ENCODE data around the gene CDK11B. TPM values are rescaled to one million over a fixed set of nuclear protein-coding genes. Genes with fewer than 3 reads are reported as not detected.

The CDK11B gene
- total and polyA plus RNA-seq, 9 donors = 9.4 to 37.8 (median 34.9) TPM

DNA sequence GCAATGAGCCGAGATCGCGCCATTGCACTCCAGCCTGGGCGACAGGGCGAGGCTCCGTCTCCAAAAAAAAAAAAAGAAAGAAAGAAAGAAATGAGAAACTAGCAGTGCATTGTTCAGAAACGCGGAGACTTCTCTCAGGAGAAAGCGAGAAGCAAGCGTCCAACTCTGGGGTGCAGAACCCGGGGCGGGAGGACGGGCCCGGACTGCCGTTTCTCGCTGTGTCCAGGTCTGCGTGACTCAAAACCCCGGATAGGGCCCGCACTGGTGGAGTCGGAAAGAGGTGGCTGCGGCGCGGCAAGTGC is 43.9 kb downstream of the CDK11B start:
- WGBS (ENCODE audit: insufficient coverage) = under 1% methylated on average over 23 of the region's 23 CpGs
- Histone ChIP-seq H3K36me3 (ENCODE audit: control insufficient read depth, insufficient read depth, low read length) (peaks cover 21% of the 10 kb centered on the region), H3K9me3 (replicated peaks; ENCODE audit: control insufficient read depth, low read depth, low read length) (no peaks in the 10 kb centered on the region), H3K4me1 (ENCODE audit: control insufficient read depth, insufficient read depth, low read length) (peaks cover 45% of the 10 kb centered on the region), H3K27ac (ENCODE audit: low read length) (peak overlapping the region; percentile 71), H3K27me3 (ENCODE audit: control insufficient read depth, insufficient read depth, low read length) (no peaks in the 10 kb centered on the region), H3K4me3 (ENCODE audit: low read length) (peak overlapping the region; percentile 100)
- no peak for DNase-seq

DNA sequence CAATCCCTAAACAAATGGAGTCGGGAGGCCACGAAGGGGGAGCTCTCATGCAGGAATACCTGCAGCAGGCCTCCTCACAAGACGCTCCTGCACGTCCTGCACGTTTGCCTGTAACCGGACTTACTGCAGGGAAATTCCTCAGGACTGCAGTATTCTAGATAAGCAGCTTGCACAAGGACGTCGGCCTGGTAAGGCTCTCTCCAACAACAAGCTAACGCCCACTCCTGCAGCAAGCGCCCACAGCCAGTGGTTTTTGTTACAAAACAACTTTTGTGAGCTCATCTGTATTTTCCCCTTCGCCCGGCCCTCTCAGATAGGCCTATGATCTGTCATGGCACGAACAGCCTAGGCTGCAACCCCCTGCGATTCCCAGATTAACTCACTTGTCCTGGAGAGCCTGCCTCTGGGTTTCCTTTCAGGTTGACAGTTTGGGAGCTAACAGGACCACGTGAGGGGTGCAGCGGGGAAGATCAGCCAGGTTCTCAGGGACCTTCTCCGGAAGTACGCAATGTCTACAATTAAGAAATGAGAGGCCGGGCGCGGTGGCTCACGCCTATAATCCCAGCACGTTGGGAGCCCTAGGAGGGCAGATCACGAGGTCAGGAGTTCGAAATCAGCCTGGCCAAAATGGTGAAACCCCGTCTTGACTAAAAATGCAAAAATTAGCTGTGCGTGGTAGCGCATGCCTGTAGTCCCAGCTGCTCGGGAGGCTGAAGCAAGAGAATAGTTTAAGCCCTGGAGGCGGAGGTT is 44.4 kb downstream of the CDK11B start:
- no peak overlapping the region for H3K27ac ChIP-seq (ENCODE audit: low read length)
- peaks cover 21% of the 10 kb centered on the region for H3K36me3 ChIP-seq (ENCODE audit: control insufficient read depth, insufficient read depth, low read length)
- H3K4me3 ChIP-seq (ENCODE audit: low read length) = peak overlapping the region; percentile 100
- no peaks in the 10 kb centered on the region for H3K27me3 ChIP-seq (ENCODE audit: control insufficient read depth, insufficient read depth, low read length)
- 29% methylated on average over 28 of the region's 30 CpGs for WGBS (ENCODE audit: insufficient coverage)
- peaks cover 39% of the 10 kb centered on the region for H3K4me1 ChIP-seq (ENCODE audit: control insufficient read depth, insufficient read depth, low read length)
- H3K9me3 ChIP-seq (replicated peaks; ENCODE audit: control insufficient read depth, low read depth, low read length) = no peaks in the 10 kb centered on the region
- DNase-seq = no peak

GRCh38 chr1:1613509-1614082 is 45.2 kb downstream of the CDK11B start:
- H3K4me1 ChIP-seq (ENCODE audit: control insufficient read depth, insufficient read depth, low read length) = peaks cover 38% of the 10 kb centered on the region
- no peak for DNase-seq
- no peaks in the 10 kb centered on the region for H3K9me3 ChIP-seq (replicated peaks; ENCODE audit: control insufficient read depth, low read depth, low read length)
- no peak overlapping the region for H3K4me3 ChIP-seq (ENCODE audit: low read length)
- 83% methylated on average over 11 of the region's 11 CpGs for WGBS (ENCODE audit: insufficient coverage)
- peaks cover 21% of the 10 kb centered on the region for H3K36me3 ChIP-seq (ENCODE audit: control insufficient read depth, insufficient read depth, low read length)
- H3K27me3 ChIP-seq (ENCODE audit: control insufficient read depth, insufficient read depth, low read length) = no peaks in the 10 kb centered on the region
- H3K27ac ChIP-seq (ENCODE audit: low read length) = no peak overlapping the region

DNA sequence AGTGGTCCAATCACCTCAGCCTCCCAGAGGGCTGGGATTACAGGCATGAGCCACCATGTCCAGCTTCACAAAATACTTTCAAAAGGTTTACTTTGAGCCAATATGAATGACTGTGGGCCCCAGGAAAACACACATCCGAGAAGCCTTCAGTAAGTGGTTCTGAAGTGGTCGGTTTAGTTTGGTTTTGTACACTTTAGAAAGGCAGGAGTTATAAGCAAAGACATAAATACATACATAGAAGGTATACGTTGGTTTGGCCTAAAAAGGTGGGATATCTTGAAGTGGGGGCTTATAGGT is 46.8 kb downstream of the CDK11B start:
- H3K27me3 ChIP-seq (ENCODE audit: control insufficient read depth, insufficient read depth, low read length) = no peaks in the 10 kb centered on the region
- H3K4me3 ChIP-seq (ENCODE audit: low read length) = no peak overlapping the region
- DNase-seq = no peak
- H3K4me1 ChIP-seq (ENCODE audit: control insufficient read depth, insufficient read depth, low read length) = peaks cover 37% of the 10 kb centered on the region
- H3K36me3 ChIP-seq (ENCODE audit: control insufficient read depth, insufficient read depth, low read length) = peaks cover 7% of the 10 kb centered on the region
- H3K27ac ChIP-seq (ENCODE audit: low read length) = peak overlapping the region; percentile 80
- no peaks in the 10 kb centered on the region for H3K9me3 ChIP-seq (replicated peaks; ENCODE audit: control insufficient read depth, low read depth, low read length)
- WGBS (ENCODE audit: insufficient coverage) = no CpG with 5 or more reads among the region's 3 CpGs

DNA sequence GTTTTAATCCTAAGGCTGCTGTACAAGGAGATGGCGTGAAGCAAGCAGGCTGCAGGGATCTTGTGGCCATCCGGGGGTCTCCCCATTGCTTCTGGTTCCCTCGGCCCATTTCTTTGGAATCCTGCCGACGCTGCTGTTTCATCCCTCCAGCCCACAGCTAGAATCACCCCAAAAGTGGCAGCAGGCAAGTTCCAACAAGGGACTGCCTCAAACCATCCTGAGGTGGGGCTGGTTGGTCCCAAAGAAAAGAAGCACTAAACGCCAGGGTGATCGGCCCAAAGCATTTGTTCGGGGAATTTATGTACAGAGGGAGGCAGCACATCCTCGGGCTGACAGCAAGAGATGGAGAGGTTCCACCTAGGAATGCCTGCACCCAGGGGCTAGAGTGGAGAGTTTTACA is 48.0 kb downstream of the CDK11B start:
- Histone ChIP-seq H3K36me3 (ENCODE audit: control insufficient read depth, insufficient read depth, low read length) (peaks cover 5% of the 10 kb centered on the region), H3K27ac (ENCODE audit: low read length) (peak overlapping the region; percentile 85), H3K4me3 (ENCODE audit: low read length) (no peak overlapping the region), H3K27me3 (ENCODE audit: control insufficient read depth, insufficient read depth, low read length) (no peaks in the 10 kb centered on the region), H3K9me3 (replicated peaks; ENCODE audit: control insufficient read depth, low read depth, low read length) (no peaks in the 10 kb centered on the region), H3K4me1 (ENCODE audit: control insufficient read depth, insufficient read depth, low read length) (peaks cover 29% of the 10 kb centered on the region)
- WGBS (ENCODE audit: insufficient coverage) = 68% methylated on average over 8 of the region's 9 CpGs
- DNase-seq = no peak

DNA sequence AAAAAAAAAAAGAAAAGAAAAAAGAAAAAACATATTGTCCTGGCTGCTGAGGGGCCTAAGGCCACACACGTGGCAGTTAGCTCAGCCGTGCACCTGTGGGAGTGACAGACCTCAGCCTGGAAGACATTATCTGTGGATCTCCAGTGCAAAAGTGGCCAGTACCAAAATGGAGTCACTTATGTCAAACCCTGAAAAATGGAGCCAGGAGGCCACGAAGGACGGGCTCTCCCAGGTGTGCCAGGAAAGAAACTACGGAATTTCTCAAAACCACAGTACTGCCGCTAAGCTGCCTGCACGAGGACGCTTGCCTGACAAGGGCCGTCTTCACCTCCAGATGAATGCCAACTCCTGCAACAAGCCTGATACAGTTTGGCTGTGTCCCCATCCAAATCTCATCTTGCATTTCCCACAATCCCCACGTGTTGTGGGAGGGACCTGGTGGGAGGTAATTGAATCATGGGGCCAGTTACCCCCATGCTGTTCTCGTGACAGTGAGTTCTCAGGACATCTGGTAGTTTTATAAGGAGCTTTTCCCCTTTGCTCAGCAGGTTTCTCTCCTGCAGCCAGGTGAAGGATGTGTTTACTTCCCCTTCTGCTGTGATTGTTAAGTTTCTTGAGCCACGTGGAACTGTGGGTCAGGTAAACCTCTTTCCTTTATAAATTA is 48.9 kb downstream of the CDK11B start:
- Histone ChIP-seq H3K9me3 (replicated peaks; ENCODE audit: control insufficient read depth, low read depth, low read length) (no peaks in the 10 kb centered on the region), H3K36me3 (ENCODE audit: control insufficient read depth, insufficient read depth, low read length) (peaks cover 5% of the 10 kb centered on the region), H3K27ac (ENCODE audit: low read length) (peak overlapping the region; percentile 85), H3K27me3 (ENCODE audit: control insufficient read depth, insufficient read depth, low read length) (peaks cover 2% of the 10 kb centered on the region), H3K4me3 (ENCODE audit: low read length) (no peak overlapping the region), H3K4me1 (ENCODE audit: control insufficient read depth, insufficient read depth, low read length) (peaks cover 29% of the 10 kb centered on the region)
- no peak for DNase-seq
- WGBS (ENCODE audit: insufficient coverage) = 62% methylated on average over 5 of the region's 12 CpGs

DNA sequence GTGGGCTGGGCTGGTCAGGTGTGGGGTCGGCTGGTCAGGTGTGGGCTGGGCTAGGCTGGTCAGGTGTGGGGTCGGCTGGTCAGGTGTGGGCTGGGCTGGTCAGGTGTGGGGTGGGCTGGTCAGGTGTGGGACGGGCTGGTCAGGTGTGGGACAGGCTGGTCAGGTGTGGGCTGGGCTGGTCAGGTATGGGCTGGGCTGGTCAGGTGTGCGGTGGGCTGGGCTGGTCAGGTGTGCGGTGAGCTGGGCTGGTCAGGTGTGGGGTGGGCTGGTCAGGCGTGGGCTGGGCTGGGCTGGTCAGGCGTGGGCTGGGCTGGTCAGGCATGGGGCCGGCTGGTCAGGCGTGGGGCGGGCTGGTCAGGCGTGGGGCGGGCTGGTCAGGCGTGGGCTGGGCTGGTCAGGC is 52.6 kb downstream of the CDK11B start:
- Histone ChIP-seq H3K27ac (ENCODE audit: low read length) (no peak overlapping the region), H3K27me3 (ENCODE audit: control insufficient read depth, insufficient read depth, low read length) (peaks cover 27% of the 10 kb centered on the region), H3K9me3 (replicated peaks; ENCODE audit: control insufficient read depth, low read depth, low read length) (no peaks in the 10 kb centered on the region), H3K36me3 (ENCODE audit: control insufficient read depth, insufficient read depth, low read length) (no peaks in the 10 kb centered on the region), H3K4me3 (ENCODE audit: low read length) (no peak overlapping the region), H3K4me1 (ENCODE audit: control insufficient read depth, insufficient read depth, low read length) (peaks cover 10% of the 10 kb centered on the region)
- DNase-seq = no peak
- 90% methylated on average over 13 of the region's 13 CpGs for WGBS (ENCODE audit: insufficient coverage)

- WGBS (ENCODE audit: insufficient coverage) = 90% methylated on average over 17 of the region's 17 CpGs
- Histone ChIP-seq H3K9me3 (replicated peaks; ENCODE audit: control insufficient read depth, low read depth, low read length) (no peaks in the 10 kb centered on the region), H3K36me3 (ENCODE audit: control insufficient read depth, insufficient read depth, low read length) (no peaks in the 10 kb centered on the region), H3K4me1 (ENCODE audit: control insufficient read depth, insufficient read depth, low read length) (peaks cover 7% of the 10 kb centered on the region), H3K27me3 (ENCODE audit: control insufficient read depth, insufficient read depth, low read length) (peaks cover 32% of the 10 kb centered on the region), H3K27ac (ENCODE audit: low read length) (no peak overlapping the region), H3K4me3 (ENCODE audit: low read length) (no peak overlapping the region)
- no peak for DNase-seq
Observed at GRCh38 chr1:1605724-1606123, 53.1 kb downstream of the CDK11B start.

DNA sequence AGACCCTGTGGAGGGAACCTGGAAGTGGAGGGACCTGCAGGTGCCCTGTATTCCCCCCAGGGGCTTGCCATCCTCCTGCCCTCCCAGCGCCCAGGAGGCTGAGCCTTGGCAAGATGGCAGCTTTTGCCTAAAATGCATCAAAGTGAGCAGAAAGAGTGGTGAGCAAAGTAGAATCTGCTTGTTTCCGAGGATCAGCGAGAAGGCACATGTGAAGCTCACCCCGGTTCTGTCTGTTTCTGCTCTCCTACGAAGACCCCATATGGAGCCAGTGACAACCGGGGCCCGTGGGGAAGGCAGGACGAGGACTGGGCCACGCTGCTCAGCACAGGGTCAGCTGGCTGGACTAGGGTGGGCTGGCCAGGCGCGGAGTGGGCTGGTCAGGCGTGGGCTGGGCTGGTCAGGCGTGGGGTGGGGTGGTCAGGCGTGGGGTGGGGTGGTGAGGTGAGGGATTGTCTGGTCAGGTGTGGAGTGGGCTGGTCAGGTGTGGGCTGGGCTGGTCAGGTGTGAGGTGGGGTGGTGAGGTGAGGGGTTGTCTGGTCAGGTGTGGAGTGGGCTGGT is 53.7 kb downstream of the CDK11B start:
- H3K27me3 ChIP-seq (ENCODE audit: control insufficient read depth, insufficient read depth, low read length) = peaks cover 38% of the 10 kb centered on the region
- 73% methylated on average over 13 of the region's 14 CpGs for WGBS (ENCODE audit: insufficient coverage)
- peaks cover 8% of the 10 kb centered on the region for H3K4me1 ChIP-seq (ENCODE audit: control insufficient read depth, insufficient read depth, low read length)

GRCh38 chr1:1604374-1605033 is 54.3 kb downstream of the CDK11B start:
- no peak overlapping the region for H3K4me3 ChIP-seq (ENCODE audit: low read length)
- H3K27me3 ChIP-seq (ENCODE audit: control insufficient read depth, insufficient read depth, low read length) = peaks cover 38% of the 10 kb centered on the region
- H3K27ac ChIP-seq (ENCODE audit: low read length) = no peak overlapping the region
- no peaks in the 10 kb centered on the region for H3K9me3 ChIP-seq (replicated peaks; ENCODE audit: control insufficient read depth, low read depth, low read length)
- 72% methylated on average over 9 of the region's 15 CpGs for WGBS (ENCODE audit: insufficient coverage)
- no peak for DNase-seq
- no peaks in the 10 kb centered on the region for H3K36me3 ChIP-seq (ENCODE audit: control insufficient read depth, insufficient read depth, low read length)
- H3K4me1 ChIP-seq (ENCODE audit: control insufficient read depth, insufficient read depth, low read length) = peaks cover 8% of the 10 kb centered on the region

More for the DNA sequence above, 53.7 kb downstream of the CDK11B start:
- H3K27ac ChIP-seq (ENCODE audit: low read length) = no peak overlapping the region
- no peaks in the 10 kb centered on the region for H3K36me3 ChIP-seq (ENCODE audit: control insufficient read depth, insufficient read depth, low read length)
- no peak overlapping the region for H3K4me3 ChIP-seq (ENCODE audit: low read length)
- no peaks in the 10 kb centered on the region for H3K9me3 ChIP-seq (replicated peaks; ENCODE audit: control insufficient read depth, low read depth, low read length)
- no peak for DNase-seq
